HG03039 (cell line): Measurements from ENCODE around the gene MEIKIN.

Source experiments
- ATAC-seq: cut with Tn5 transposase; IDR thresholded peaks from one replicate; pipeline ENCODE4 v1.9.1; 2021; ENCODE audit warnings: mild to moderate bottlenecking, moderate library complexity; ENCODE audit not compliant: unreplicated experiment

The MEIKIN gene, protein sequence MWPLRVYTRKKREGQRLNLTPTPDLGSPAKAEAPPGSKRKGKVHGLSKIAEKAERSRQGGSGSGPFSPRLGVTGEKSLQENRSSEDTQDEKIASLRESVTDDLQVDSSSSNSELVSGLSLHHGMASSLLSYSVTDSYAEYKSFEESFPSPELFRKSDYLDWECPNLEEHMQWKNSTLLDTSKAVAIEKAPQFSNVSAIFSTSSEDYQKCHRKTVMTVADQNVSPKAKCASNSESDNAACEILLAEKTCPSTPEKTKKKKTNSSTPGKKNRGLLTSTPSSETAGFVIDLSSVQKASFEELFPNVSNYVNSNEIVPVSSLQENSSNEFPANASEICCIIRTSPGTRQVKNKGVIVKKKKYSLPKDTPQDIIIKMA

DNA sequence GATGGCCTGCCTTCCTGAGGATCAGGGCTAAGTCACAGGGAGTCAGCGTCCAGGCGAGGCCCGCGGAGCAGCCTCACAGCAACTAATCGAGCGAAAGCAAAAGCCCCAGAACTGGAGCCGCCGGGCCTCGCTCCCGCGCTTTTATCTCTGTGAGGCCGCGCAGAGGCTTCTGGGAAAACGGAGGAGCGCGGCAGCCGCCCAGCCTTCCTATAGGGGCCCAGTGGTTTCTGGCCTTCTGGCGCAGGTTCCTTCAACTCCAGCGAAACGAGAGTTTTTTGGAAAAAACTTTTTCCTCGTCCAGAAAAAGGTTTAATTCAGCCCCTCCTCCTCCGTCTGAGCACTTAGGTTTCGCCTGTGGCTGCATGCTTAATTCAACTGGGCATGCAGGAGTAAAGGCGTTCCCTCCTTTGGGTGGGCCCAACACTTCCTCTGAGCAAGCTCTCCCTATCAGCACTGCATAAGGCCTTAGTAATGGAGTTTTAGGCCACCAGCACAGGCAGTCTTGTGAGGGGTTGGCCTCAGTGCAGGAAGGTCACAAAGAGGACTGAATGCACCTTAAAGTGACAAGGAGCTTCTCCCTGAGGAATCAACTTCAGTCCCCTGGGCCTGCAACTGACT is at the start of gene MEIKIN:
Gene MEIKIN (minus strand): TSS at position 113 of the 618 bp plus-strand sequence. CDS start 158 bp downstream, outside the sequence.
- ATAC-seq, result no peak

DNA sequence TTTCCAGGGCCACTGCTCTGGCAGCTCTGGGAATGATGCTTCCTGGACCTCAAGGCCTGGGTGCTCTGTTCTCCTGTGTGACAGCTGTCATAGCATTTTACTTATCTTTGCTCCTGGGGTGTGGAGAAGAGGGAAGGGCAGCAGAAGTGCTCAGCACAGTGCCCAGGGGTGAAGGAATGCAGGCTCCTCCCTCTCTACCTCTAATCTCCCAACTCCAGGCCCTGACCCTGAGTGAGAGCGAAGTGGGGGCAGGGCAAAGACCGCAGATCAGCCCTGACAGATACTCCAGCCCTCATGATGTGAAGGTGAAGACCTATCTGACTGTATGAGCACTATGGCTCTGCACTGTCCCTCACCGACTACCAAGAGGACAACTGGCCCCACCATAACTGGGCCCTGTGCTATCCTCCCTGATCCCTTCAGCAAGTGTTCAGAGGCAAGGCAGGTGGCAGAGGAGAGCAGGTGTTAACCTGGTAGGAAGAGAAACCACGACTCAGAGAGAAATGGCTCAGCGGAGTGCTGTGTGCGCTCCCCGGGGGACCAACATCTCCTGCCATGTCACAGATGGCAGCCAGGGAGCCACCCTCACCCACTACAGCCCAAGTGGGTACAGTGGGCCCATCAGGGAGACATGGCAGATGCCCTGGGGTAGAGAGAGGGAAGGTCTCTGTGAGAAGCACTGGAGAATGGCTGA is 49.2 kb upstream of the MEIKIN start:
- ATAC-seq, result no peak

DNA sequence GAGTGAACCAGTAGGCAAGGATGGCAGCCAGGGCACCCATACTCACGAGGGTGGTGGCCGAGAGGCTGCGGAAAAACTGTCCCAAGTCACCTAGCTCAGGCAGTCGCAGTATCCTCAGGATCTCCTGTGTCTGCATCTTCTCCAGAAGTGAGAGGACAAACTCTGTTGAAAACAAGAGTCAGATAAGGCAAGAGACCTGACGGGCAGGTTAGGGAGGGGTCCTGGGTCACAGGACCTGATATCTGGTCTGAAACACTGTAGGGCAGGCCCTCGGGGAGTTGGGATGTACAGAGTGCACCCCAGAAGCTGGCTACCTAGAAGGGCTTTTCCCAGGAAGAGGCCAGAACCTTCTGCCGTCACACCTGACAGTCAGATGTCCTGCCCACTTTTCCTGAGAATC is 48.6 kb upstream of the MEIKIN start:
- ATAC-seq, result no peak

DNA sequence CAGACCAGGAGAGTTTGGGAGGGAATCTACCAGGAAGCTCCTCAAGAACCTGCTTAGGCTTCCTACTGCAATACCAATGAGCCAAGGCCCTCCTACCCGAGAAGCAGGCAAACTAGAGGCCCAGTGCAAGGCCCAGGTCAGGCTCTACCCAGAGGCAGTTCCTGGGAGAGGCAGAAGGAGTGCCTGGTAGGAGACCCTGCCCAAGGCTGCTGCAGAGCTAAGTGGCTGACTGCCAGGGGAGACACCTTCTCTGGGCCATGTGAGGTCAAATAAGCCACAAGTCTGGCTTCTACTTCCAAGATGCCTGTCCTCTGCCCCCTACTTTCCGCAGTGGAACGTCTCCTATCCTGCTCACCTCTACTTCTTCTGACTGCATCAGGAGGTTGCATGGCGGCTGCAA is 48.2 kb upstream of the MEIKIN start:
- no peak for ATAC-seq

DNA sequence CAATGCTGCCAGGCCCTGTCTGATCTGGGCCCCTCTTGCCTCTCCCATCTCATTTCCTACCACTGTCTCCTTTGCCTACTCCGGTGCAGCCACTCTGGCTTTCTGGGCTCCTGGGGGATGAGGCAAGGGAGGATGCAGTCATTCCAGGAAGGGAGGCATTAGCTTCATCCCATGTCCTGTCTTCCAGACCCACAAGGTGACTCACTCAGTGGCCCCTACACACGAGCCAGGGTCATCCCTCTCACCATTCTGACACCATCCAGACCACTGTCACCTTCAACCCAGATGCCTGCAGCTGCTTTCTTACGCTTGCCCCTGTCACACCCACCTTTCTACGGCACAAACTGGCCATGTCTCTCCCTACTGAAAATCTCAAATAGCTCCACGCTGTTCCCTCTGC is 46.9 kb upstream of the MEIKIN start:
- no peak for ATAC-seq

DNA sequence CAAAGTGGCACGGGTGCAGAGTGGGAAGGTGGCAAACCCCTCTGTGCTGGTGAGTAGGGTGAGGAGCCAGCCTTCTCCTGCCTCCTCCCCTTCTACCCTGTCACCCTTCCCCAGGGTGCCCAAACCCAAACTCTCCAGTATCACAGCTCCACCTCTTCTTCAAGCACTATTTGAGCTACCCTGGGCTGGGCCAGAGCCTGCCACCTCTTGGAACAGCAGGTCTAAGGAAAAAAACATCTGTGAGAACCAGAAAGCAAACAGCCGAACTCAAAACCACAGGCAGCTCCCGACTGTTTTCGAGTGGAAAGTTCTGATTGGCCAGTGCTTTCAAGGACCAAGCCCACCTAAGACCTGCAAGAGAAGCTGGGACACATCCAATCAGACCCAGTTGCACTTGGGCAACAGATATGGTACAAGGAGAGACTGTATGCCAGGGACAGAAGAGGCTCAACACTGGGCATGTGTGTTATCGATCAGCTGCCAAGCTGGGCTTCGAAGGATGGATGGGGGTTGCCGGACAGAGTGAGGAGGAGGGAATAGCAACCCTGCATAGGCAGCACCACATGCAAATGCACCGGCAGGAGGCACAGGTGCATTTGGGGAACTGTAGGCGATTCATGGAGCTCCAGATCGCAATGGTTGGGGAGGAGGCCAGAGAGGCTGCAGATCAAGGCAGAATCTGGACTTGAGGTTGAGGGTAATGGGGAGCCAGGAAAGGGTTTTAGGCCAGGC is 46.3 kb upstream of the MEIKIN start:
- ATAC-seq, result no peak

DNA sequence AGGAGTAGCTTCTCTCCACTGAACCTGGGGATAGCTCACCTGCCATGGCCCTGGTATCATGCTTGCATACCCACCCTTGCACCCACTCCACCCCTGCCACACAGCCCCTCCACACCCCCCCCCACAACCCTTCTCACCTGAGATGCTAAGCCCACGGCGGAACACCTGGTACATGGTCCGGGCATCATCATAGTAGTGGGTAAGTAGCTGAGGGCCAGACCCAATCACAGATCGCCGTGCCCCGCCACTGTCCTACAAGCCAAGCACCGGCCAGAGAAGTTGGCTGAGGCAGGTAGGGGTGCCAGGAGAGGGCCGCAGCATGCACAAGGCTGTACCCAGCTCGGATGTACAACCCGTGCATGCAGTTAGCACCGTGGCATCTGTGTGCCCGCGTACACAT is 45.3 kb upstream of the MEIKIN start:
- ATAC-seq, result no peak

DNA sequence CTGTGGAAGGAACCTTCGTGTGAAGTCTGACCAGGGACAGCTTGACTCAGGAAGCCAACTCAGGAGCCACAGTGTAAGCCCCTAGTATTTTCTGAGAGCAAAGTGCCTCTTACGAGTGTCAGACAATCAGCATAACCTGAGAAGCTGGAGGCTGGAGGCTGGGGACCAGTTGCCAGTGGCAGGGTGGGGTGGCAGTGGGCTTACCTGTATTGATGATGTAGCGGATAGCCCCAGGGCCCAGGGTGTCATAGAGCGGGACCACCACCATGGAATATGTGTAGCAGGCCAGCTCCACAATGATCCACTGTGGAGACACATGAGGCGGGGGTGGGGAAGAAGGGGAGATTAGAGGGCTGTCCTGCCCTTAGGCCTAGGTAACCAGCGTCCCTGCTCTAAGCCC is 43.1 kb upstream of the MEIKIN start:
- ATAC-seq, result no peak

DNA sequence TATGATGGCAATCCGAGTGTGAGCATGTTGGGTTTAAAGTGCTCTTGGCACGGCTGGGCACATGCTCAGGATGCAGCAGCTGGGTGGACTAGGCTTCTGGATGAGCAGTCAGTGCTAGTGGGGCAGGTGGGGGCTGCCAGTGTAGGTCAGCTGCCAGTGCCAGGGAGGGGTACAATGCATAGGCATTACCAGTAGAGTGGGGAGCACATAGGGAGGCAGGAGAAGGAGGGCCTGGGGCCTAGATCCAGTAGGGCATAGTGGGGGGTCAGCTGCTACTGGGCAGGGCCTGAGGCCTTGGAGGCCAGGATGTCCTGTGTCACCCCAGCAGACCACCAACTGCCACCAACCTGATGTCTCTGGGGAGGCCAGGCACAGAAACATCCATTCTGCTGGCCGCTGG is 41.8 kb upstream of the MEIKIN start:
- ATAC-seq, result no peak

DNA sequence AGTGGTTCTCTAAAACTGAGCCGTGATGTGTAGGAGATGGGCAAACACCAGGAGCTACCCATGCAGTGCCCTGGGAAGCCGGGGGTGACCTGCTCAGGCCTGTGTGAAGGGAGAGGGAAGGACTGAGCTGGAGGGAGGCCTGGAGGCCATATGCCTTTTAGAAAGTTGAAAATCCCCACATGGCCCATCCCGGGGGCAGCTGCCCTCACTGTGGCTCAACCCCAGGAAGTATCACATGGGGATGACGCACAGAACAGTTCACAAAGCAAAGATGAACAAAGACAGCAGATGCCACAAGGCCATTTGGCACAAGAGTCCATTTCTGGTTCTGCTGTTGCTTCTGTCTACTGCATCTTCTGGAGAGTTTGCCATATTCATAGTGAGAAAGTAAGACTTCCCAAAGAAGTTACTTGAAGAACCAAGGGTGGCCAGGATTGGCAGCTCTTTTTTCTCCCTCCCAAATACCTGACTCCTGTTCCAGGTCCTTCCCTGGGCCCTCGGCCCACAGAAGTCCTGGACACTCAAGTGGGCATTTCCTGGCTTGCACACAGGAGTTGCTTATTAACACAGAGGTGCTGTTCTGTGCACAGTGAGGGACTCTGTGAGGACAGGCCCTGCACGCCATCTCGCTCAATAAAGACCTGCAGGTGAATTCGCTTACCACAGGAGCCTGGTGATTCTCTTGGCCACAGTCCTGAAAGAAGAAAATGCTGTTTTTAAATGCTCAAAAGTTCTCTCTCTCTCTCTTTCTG is 40.9 kb upstream of the MEIKIN start:
- no peak for ATAC-seq

DNA sequence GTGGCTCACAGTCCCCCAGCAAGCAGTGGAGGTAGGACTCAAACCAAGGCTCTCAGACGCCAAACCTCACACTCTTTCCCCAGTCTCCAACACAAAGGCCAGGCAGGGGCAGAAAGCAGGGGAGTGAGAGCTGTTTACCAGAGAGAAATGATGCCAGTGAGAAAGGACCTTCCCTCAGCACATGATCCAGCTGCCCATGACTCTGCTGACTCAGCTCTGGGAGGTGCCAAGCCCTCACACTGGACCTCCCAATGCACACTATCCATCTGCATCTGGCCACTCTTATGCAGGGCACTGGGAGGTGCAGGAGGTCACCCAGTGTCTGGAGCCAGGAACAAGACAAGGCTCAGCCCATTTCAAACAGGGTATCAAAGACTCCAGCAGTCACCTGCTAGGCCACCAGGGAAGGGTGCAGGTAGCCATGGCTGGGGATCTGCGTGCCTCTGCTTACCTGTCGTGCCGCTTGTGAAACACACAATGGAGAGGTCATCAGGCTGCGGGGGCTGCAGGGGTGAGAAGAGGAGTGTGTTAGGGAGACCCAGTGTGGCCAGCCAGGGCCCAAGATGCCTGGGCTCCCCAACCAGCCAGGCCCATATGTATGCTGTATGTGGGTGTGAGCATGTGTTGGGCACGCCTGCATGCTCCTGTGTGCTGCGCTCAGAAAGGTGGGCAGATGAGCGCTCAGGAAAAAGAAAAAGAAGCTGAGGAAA is 39.6 kb upstream of the MEIKIN start:
- no peak for ATAC-seq

DNA sequence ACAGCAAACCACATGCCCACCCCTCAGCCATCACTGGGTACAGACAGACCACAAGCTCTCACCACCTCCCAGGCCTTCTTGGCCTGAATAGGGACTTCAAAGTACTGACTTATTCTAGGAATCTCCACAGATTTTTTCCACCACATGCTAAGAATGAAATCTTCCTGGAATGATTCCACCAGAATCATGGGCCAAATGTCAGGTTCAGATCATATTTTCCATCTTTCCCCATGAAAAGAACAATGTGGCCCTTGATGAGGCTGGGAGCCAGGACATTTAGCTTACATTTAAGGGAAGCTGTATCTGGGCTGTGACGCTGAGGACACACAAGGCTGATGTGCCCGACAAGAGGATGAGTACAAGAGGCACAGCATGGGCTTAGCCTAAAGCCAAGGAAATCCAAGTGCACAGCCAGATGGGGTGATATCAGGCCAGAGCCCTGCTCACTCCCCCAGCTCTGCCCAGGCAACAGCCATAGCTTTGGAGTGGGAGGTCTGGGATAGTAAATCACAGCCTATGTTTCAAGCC is 37.8 kb upstream of the MEIKIN start:
- no peak for ATAC-seq

DNA sequence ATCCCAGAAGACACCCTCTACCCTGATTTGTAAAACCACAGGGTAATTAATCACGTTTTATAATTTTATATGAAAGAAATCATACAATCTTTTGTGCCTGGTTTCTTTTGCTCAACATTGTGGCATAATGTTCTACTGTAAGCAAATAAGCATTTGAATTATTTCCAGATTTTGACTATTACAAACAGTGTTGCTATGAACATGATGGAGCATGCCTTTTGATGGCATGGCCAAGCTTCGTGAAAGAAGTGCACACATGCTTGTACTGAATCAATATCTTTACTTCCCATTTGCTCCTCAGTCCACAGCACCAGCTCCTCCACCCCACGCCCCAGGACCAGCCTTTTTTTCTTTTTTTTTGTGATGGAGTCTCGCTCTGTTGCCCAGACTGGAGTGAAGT is 36.1 kb upstream of the MEIKIN start:
- ATAC-seq, result no peak

DNA sequence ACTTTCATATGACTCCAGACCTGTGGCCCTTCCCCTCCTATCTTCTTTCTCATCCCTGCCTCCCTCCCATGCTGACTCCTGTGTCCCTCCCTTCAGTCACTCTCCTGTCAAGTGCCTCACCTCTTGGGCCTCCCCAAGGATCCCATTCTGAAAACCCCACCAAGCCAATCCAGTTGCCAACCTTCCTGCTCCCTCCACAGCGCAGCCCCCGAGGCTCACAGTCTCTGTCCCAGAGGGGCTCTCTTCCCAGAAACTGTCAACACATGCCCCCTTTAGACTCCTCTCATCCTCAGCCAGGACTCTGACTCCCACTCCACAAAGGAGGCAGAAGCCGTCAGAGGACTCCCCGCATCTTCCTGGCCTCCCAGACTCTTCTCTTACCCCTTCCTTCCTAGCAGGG is 35.2 kb upstream of the MEIKIN start:
- no peak for ATAC-seq

DNA sequence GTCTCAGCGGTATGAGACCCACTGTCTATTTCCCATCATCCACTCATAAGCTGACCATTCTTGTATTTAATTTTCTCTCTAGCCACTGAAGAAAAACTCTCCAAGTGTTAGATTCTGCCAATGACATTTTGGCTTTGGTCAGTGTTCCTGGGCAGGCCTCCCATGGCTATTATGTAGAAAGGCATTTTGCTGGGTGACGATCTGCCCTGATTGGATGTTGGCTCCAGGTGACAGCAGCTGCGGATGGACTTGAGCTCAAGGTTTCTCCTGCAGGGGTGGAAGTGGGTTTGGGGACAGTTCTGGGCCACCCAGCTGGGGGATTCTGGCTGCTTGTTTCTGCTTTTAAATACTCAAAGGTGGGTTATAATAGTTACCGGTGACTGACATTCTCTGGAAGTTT is 34.4 kb upstream of the MEIKIN start:
- ATAC-seq, result no peak

DNA sequence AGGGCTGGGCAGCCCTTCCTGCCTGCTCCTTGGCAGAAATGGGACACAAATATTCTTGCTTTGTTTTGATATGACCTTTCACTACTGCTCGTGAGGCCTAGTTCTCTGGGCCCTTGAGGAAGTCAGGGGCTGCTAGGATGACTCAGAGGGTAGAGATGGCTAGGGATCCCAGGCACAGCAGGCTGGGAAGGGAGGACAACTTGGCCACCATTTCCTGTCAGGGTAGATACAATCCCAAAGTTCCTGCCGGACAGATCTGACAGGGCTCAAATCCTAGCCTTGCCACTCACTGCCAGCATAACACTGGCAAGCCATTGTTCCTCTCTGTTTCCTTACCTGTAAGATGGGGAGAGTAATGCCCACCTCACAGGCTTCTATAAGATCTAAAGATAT is 31.7 kb upstream of the MEIKIN start:
- no peak for ATAC-seq

DNA sequence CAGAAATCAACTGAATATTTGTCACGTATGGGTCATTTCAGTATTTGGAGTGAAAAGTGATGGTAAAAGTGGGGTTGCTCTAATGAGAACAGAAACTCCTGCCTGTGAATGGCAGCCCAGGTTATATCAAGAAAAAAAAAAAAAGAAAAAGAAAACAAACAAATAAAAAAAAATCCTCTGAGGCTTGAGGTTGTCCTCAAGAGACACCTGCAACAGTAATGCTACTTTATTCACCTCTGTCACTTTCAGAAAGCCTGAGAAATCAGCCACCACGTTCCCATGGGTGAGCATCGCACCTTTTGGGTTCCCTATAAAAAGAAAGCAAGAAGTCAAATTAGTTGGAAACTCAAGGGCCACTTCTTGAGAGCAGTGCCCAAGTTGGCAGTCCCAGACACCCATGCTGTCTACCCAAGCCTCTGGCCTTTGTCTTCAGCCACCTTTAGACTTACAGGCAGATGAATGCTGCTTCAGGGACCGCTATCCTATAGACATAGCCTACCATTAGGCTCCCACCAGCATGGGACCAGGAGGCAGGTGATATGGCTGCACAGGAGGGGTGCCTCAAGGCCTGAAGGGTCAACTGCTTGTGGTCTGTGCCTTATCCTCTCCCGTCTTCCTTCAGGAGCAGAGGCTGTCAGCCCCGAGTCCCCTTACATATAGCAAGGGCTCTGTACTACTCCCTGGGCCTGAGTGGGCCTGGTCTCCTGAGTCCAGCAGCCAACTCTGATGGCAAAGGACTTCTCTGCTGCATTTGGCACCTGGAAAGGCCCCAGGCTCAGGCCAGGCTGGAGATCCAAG is 31.1 kb upstream of the MEIKIN start:
- no peak for ATAC-seq

DNA sequence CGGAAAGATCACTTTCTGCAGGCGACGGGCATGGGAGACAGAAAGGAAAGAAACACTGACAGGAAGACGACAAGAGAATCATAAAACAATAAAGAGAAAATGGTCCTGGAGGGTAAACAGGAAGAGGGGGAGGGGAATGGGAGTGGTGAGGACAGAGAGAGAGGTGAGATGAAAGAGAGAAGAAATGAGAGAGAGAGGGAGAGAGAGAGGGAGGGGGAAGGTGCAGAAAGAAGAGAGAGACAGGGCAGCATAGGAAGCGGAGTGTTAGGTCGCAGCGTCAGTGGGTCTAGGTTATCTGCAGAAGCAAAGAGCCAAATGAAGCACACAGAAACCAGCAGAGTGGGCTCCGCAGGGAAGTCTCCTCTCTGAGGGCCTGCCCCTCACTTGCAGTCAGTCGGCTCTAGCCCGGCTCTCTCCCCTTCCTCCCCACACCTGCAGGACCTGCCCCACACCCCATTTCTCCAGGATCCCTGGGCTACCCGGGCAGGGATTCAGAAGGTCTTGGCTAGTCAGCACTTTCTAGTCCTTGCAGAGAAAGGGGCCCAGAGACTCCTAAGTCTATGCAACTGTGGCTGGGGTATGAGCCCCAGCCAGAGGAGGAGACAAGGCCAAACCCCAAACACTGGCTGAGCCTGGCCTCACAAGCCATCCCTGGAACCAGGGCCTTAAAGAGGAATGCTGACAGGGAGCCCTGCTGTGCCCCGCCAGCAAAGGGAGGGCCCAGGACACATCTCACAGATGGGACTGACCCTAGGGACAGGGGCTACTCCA is 29.7 kb upstream of the MEIKIN start:
- ATAC-seq, result no peak
